ENCODE data around the gene RIOX2. TPM values are rescaled to one million over a fixed set of nuclear protein-coding genes. Genes with fewer than 3 reads are reported as not detected.

The RIOX2 gene
- total RNA-seq, 2 donors from 2014 or later: 12.5 to 13.6 TPM

GRCh38 chr3:97916576-97916975 lies 55.7 kb downstream of the RIOX2 start:
- Mint-ChIP-seq H3K36me3 (ENCODE audit: low read depth) (peaks cover 10% of the 10 kb centered on the region), H3K27ac (no peak overlapping the region), H3K27me3 (ENCODE audit: insufficient read depth) (no peaks in the 10 kb centered on the region), H3K4me1 (peaks cover 15% of the 10 kb centered on the region), H3K4me3 (no peak overlapping the region), H3K9me3 (no peaks in the 10 kb centered on the region)
- H3K36me3 ChIP-seq (ENCODE audit: control insufficient read depth, insufficient read depth, low read length): no peaks in the 10 kb centered on the region
- H3K27ac ChIP-seq (ENCODE audit: low read depth, low read length): no peak overlapping the region
- no peak overlapping the region for H3K4me3 ChIP-seq (ENCODE audit: low read length)
- H3K9ac ChIP-seq (ENCODE audit: extremely low read depth, low read length, poor library complexity, severe bottlenecking): no peak overlapping the region
- peaks cover 2% of the 10 kb centered on the region for H3K4me1 ChIP-seq (ENCODE audit: control insufficient read depth, insufficient read depth, low read length)
- TF ChIP-seq CTCF (conservative IDR thresholded peaks at IDR 0.05): no peak
- H3K27me3 ChIP-seq (ENCODE audit: control insufficient read depth, insufficient read depth, low read length, poor library complexity, severe bottlenecking): no peaks in the 10 kb centered on the region
- H3K9me3 ChIP-seq (ENCODE audit: control insufficient read depth, low read length): no peaks in the 10 kb centered on the region
- no peak for DNase-seq

- Mint-ChIP-seq H3K4me1 (peaks cover 24% of the 10 kb centered on the region), H3K9me3 (no peaks in the 10 kb centered on the region), H3K27ac (no peak overlapping the region), H3K27me3 (ENCODE audit: insufficient read depth) (no peaks in the 10 kb centered on the region), H3K4me3 (no peak overlapping the region), H3K36me3 (ENCODE audit: low read depth) (peaks cover 10% of the 10 kb centered on the region)
- DNase-seq: no peak
- Histone ChIP-seq H3K4me3 (ENCODE audit: low read length) (no peak overlapping the region), H3K36me3 (ENCODE audit: control insufficient read depth, insufficient read depth, low read length) (no peaks in the 10 kb centered on the region), H3K9me3 (ENCODE audit: control insufficient read depth, low read length) (no peaks in the 10 kb centered on the region), H3K27me3 (ENCODE audit: control insufficient read depth, insufficient read depth, low read length, poor library complexity, severe bottlenecking) (no peaks in the 10 kb centered on the region), H3K9ac (ENCODE audit: extremely low read depth, low read length, poor library complexity, severe bottlenecking) (no peak overlapping the region), H3K4me1 (ENCODE audit: control insufficient read depth, insufficient read depth, low read length) (peaks cover 4% of the 10 kb centered on the region), H3K27ac (ENCODE audit: low read depth, low read length) (no peak overlapping the region)
- TF ChIP-seq CTCF (conservative IDR thresholded peaks at IDR 0.05): no peak
- WGBS, 2 experiments (ENCODE audit: insufficient coverage in 1 of 2, insufficient read length in 1 of 2): 83 to 95% methylated on average over 1 to 2 of the region's 2 CpGs
Observed at GRCh38 chr3:97914388-97914787, 57.8 kb downstream of the RIOX2 start.

- no peak overlapping the region for H3K27ac Mint-ChIP-seq
- H3K27me3 ChIP-seq (ENCODE audit: control insufficient read depth, insufficient read depth, low read length, poor library complexity, severe bottlenecking): no peaks in the 10 kb centered on the region
- TF ChIP-seq CTCF (conservative IDR thresholded peaks at IDR 0.05): no peak
- peak overlapping the region; percentile 30 for H3K4me3 ChIP-seq (ENCODE audit: low read length)
- H3K9ac ChIP-seq (ENCODE audit: extremely low read depth, low read length, poor library complexity, severe bottlenecking): no peak overlapping the region
- no peak for DNase-seq
- WGBS, 2 experiments (ENCODE audit: insufficient coverage in 1 of 2, insufficient read length in 1 of 2): 90 to 95% methylated on average over 2 to 3 of the region's 3 CpGs
- H3K36me3 ChIP-seq (ENCODE audit: control insufficient read depth, insufficient read depth, low read length): no peaks in the 10 kb centered on the region
- peaks cover 16% of the 10 kb centered on the region for H3K4me1 Mint-ChIP-seq
- peaks cover 5% of the 10 kb centered on the region for H3K9me3 Mint-ChIP-seq
- H3K27ac ChIP-seq (ENCODE audit: low read depth, low read length): no peak overlapping the region
- H3K4me1 ChIP-seq (ENCODE audit: control insufficient read depth, insufficient read depth, low read length): peaks cover 4% of the 10 kb centered on the region
- no peaks in the 10 kb centered on the region for H3K9me3 ChIP-seq (ENCODE audit: control insufficient read depth, low read length)
- H3K36me3 Mint-ChIP-seq (ENCODE audit: low read depth): peaks cover 13% of the 10 kb centered on the region
- no peaks in the 10 kb centered on the region for H3K27me3 Mint-ChIP-seq (ENCODE audit: insufficient read depth)
- H3K4me3 Mint-ChIP-seq: no peak overlapping the region
Observed at GRCh38 chr3:97911459-97911858, 60.8 kb downstream of the RIOX2 start.

Measured in endodermal cell (in vitro differentiated cells).